D721Med (cell line): ENCODE measurements around the gene DNASE2B.

Source experiments
- DNase-seq: peaks from one replicate; pipeline ENCODE4 v3.0.0; 2011; ENCODE audit warnings: low spot score; ENCODE audit not compliant: insufficient read length
- FAIRE-seq: peaks from 2 replicates; lab custom pipeline; 2011; peaks lifted over from hg19 to GRCh38; lab: Jason Lieb, UNC
- CTCF ChIP-seq: IDR thresholded peaks from 2 replicates; pipeline ENCODE4 v1.5.1; 2012; ENCODE audit warnings: mild to moderate bottlenecking, control low read depth; ENCODE audit not compliant: insufficient read depth; ENCODE audit errors: missing control alignments

DNASE2B gene

GRCh38 chr1:84373436-84374141 lies 24.7 kb upstream of the DNASE2B start:
- DNase-seq = no peak
- no peak for FAIRE-seq
- TF ChIP-seq CTCF = no peak

- FAIRE-seq (no peak), DNase-seq (no peak)
- no peak for TF ChIP-seq CTCF
Observed at GRCh38 chr1:84374991-84375696, 23.1 kb upstream of the DNASE2B start.

- TF ChIP-seq CTCF = no peak
- FAIRE-seq = no peak
- DNase-seq = no peak
Observed at GRCh38 chr1:84376000-84376910, 22.0 kb upstream of the DNASE2B start.

- no peak for TF ChIP-seq CTCF
- DNase-seq = no peak
- no peak for FAIRE-seq
Observed at GRCh38 chr1:84377480-84378095, 20.7 kb upstream of the DNASE2B start.

- TF ChIP-seq CTCF = no peak
- DNase-seq (no peak), FAIRE-seq (no peak)
Observed at GRCh38 chr1:84379138-84379916, 19.0 kb upstream of the DNASE2B start.

GRCh38 chr1:84379917-84380180 lies 18.4 kb upstream of the DNASE2B start:
- DNase-seq (no peak), FAIRE-seq (no peak)
- no peak for TF ChIP-seq CTCF
